SIG-M5 treated with dmso at 0.1 percent for 504 hours (cell line): Measurements from ENCODE around the gene ZNF407.
"Not testable (repeated sequence)": the region's sequence is repeated elsewhere in the genome, so short reads cannot be mapped to it uniquely, and the experiment has no call there.

ENCODE experiments used
- DNase-seq: peaks from one replicate; lab custom pipeline; 2025; ENCODE audit not compliant: unreplicated experiment; lab: John Stamatoyannopoulos, UW

ZNF407 gene

DNA sequence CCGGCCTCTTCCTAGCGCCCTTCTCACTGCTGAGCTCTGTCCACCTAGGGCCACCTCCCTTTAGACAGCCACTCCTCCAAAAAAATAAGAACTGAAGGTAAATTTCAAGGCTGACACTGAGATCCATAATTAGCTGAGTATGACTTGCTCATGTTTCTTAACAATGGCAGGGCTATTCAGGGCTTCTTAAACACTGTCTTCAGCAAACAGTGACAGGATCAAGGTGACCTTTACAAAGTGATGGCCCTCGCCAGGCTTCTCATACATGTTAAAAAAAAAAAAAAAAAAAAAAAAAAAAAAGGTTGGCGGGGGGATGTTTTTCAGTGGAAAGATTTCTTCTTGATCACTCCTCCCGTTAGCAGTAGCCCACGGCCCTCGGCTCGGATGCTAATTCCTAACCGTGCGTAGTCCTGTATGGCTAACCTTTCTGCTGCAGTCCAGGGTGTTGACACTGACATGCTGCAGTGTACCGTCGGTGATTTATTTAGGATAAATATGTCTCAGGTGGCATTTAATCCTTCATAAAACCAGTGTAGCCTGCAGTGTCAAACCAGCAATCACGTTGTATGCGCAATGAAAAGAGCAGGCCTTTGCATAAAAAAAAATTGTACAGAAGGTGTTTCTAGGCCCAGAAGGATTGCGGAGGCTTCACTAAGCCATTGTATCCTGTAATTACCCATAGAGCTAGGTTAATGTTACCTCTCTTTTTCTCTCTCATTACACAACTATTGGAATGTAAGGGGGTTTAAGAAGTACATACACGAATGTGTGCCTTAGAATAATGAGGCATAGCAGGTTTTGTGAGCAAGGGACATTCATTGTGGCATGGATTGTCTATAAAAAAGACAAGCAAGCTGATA, 468.6 kb downstream of the ZNF407 start:
- no peak for DNase-seq

DNA sequence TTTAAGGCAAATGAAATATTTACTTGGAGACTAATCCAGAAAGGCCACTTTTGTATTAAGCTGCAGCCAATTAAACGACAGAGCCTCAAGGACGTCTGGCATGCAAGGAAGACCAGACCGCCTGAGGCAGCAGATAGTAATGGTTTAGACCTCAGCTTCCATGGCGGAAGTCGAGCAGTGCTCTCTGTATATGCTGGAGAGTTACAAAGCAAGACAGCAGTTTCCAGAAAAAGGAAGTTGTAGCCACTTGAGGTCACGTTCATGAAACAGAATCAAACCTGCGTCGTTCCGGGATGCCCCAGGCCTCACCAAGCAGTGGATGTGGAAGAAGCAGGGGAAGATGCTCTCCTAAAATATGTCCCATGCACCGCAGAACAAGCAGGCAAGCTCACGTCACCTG, 469.3 kb downstream of the ZNF407 start:
- no peak for DNase-seq

- no peak for DNase-seq
Measured at GRCh38 chr18:75067996-75068645, 470.5 kb downstream of the ZNF407 start.

- no peak for DNase-seq
Measured at GRCh38 chr18:75068682-75069435, 471.2 kb downstream of the ZNF407 start.

GRCh38 chr18:75070235-75070624, 472.6 kb downstream of the ZNF407 start:
- no peak for DNase-seq

- peak; percentile 77 for DNase-seq
Measured at GRCh38 chr18:75070625-75071483, 473.2 kb downstream of the ZNF407 start.

DNA sequence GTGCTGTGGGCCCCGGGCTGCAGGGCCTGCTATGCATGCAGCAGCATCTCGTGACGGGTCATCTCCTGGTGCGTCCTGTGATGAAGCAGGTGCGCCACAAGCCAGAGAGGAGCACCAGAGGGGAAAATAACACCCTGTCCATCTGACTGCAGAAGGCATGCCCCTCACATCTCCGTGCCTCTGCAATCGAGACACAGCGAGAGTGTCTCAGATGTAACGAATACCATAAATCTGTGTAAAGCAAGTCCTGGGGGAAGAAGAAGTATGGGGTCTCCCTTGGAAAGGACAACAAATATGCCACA, 473.8 kb downstream of the ZNF407 start:
- no peak for DNase-seq

DNA sequence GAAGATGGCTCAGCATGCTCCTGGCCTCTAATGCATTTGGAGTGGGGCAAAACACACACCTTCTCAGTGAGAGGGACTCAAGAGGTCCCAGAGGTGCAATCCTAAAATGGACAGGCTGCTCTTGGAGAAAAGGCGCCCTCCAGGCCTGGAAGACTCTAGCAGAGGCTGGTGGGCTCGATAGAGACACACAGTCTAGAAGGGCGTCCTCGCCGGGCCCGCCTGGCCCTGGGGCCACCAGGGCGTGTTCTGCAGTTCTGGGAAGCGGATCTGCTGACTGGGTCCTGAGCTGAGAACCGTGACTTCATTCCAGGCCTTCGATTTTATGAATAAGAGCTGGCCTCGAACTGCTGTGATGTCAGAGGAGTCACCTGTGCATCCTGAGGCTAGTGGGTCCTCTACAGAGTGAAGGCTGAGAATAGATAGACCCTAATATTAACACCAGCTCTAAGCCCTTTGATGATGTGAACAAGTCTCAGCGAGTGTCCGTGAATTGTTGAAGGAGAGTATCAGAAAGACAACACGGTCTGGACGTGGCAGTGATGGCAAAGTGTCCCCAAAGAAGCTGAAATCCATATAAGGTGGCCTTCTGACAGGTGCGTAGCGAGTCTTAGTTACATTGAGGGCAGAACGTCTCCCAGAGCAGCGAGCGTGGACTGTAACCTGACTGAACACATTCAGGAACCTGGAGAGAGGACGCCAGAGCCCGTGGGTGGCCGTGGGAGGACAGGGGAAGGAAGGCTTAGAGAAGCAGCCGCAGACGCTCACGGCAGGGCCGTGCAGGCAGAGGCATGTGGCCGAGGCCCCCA, 474.4 kb downstream of the ZNF407 start:
- DNase-seq, result no peak

DNA sequence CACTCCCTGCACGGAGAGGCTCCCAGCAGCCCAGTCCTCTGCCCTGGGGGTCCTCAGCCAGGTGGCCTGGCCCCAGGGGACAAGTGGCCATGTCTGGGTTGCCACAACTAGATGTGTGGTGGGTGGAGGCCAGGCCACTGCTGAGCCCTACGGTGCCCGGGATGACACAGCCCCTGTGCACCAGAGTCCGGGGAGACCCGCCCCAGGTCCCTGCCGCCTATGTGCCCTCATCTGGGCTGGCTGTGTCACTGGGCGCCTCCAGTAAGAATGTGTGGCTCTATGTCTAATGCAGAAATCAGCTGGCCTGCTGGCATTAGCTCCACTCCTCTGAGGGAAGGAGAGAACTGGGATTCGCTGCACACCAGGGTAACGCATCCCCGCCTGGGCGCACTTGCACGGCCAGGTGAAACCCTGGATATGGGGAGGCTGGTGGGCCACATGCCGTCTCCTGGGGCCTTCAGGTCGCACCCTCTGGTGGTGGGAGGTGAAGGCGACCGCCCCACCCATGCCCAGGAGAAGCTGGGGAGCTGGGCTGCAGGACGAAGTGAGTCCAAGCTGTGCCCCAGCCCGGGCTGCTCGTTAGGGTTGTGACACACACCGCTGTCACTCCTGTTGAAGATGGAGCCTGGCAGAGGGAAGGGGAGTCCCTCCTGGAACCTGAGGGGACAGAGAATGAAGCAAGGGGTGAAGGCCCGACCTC, 475.2 kb downstream of the ZNF407 start:
- no peak for DNase-seq

DNA sequence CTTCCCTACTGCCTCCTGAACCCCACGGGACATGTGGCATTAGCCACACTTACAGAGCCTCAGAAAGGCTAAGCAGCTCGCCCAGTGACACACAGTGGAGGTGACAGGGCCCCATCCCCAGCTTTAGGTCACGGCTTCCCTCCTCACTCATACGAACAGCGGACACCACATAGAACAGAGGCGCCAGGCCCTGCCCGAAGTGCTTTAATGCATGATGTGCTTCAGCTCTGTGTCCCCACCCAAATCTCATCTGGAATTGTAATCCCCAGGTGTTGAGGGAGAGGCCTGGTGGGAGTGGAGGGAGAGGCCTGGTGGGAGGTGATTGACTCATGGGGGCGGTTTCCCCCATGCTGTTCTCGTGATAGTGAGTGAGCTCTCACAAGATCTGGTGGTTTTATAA, 476.0 kb downstream of the ZNF407 start:
- DNase-seq, result no peak

GRCh38 chr18:75074196-75075015, 476.7 kb downstream of the ZNF407 start:
- no peak for DNase-seq

GRCh38 chr18:75075016-75075305, 477.3 kb downstream of the ZNF407 start:
- no peak for DNase-seq

DNA sequence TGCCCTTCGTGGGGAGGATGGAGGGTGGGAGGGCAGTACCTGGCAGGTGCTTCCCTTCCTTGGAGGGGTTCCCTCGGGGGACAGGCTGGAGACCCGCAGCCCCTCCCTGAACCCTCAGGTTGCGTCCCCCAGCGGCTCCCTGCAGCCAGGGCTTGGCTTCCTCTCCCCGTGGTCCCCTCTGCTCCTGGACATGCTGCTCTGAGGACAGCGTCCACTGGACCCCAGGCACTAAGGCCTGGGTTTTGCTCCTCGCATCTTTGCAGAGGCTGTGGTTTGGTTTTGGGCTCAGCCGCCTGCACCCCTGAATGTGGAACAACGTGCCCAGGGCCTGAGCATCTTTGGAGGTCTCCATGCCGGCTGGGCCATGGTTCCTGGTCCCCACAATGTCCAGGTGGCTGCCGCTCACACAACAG, 477.8 kb downstream of the ZNF407 start:
- DNase-seq, result no peak

DNA sequence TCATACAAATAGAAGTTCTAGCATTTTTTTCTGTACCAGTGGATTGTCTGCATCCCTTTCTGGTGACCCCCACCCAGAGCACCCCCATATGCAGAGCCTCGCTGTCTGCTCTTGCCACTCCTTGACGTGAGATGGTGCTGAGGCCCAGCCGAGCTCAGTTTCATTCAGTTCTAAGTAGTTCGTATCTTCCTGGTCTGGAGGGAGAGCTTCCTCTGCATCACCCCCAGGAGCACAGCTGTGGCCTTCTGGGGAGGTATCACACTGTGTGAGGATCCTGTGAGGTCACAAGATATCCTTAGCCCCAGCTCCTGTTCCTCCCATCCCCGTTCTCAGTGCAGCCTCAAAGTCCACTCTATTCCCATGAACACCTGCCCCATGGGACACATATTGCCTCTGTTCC, 478.6 kb downstream of the ZNF407 start:
- no peak for DNase-seq

GRCh38 chr18:75081486-75081885, 483.8 kb downstream of the ZNF407 start:
- no peak for DNase-seq

DNA sequence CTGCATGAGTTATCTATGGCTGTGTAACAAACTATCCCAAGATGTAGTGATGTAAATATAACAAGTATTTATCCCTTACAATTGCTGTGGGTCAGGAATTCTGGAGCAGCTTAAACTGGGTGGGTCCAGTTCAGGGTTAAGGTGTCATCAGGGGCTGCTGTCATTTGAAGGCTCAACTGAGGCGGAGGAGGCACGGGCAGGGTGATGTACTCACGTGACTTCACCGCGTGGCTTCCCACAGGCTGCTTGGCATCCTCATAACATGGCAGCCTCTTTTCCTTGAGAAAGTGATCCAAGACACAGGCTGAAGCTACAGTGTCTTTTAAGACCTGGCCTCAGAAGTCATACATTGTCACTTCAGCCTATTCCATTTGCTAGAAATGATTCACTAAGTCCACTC, 485.5 kb downstream of the ZNF407 start:
- DNase-seq, result no peak

DNA sequence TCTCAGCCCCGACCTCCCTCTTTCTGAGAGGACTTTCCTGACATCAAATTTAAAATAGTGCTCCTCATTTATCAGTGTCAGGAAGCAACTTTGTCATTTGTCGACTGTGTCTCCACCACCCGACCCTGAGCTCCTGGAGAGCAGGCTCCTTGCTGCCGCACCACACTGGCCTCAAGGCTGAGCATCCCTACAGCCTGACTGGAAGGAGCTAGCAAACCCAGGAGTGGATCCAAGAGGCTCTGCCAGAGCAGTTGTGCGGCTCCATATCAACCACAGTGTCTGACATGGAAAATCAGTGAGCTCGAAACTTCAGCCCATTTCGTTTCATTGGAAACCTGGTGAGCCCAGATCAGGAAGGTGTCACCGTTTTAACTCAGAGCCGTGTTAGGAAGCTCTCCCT, 486.1 kb downstream of the ZNF407 start:
- DNase-seq, result no peak

GRCh38 chr18:75085676-75086075, 488.0 kb downstream of the ZNF407 start:
- not testable (repeated sequence) for DNase-seq

- DNase-seq, result no peak
Measured at GRCh38 chr18:75086494-75087034, 488.9 kb downstream of the ZNF407 start.
